Testis (tissue), 3 donors: ENCODE results near the gene TAPBPL. TPM values are rescaled to one million over a fixed set of nuclear protein-coding genes. Genes with fewer than 3 reads are reported as not detected.

Experiments used
- DNase-seq: peaks from one replicate; pipeline ENCODE4 v3.0.0-alpha.2; 2019
- H3K27ac ChIP-seq, 2 donors: fragments of 200-600 bp; sonication (generic); one replicate each; pipeline ENCODE4 v1.5.1; 2019
- H3K27me3 ChIP-seq: fragments of 200-600 bp; sonication (generic); one replicate; pipeline ENCODE4 v1.5.1; 2019
- H3K36me3 ChIP-seq: fragments of 200-600 bp; sonication (generic); one replicate; pipeline ENCODE4 v1.5.1; 2017; ENCODE audit warnings: low read depth; ENCODE audit errors: missing control alignments
- H3K4me1 ChIP-seq: fragments of 200-600 bp; sonication (generic); one replicate; pipeline ENCODE4 v1.5.1; 2019
- H3K4me3 ChIP-seq, 2 donors: fragments of 200-600 bp; sonication (generic); one replicate each; pipeline ENCODE4 v1.5.1; 2017 to 2019
- H3K9me3 ChIP-seq: fragments of 200-600 bp; sonication (generic); one replicate; pipeline ENCODE4 v1.5.1; 2017
- CTCF ChIP-seq, 3 experiments: fragments of 450-650 bp in 2 of 3; fragments of 200-600 bp in 1 of 3; sonication (generic) in 1 of 3; IDR thresholded peaks; one replicate each; pipeline ENCODE4 v1.5.1; 2016 to 2019; ENCODE audit warnings: antibody characterized with exemption in 3 of 3, mild to moderate bottlenecking in 2 of 3, moderate library complexity in 1 of 3
- POLR2A ChIP-seq: fragments of 450-650 bp; IDR thresholded peaks from one replicate; pipeline ENCODE4 v1.6.1; 2017; ENCODE audit warnings: antibody characterized with exemption, mild to moderate bottlenecking, moderate library complexity
- WGBS, 2 donors: methylation state at CpG; one replicate each; pipeline ENCODE4 v1.1.5; 2018; 5-methylcytosine and 5-hydroxymethylcytosine counted together
- intact Hi-C: fragments of 100-400 bp; cut with DNase I; formaldehyde crosslinking; loops from one replicate; pipeline ENCODE4 v1.15.1; 2023; ENCODE audit warnings: low total_unique reads
- polyA plus RNA-seq: library from polyadenylated mRNA; stranded (reverse); fragments of 350-450 nt; fragmentation: Illumina TruSeq; extraction: RNeasy Lipid Tissue Mini Kit (QIAGEN cat#74804); gene quantifications from one replicate; pipeline ENCODE4 v1.2.3, GENCODE V29; 2014; ENCODE audit warnings: low read depth, low replicate concordance; ENCODE audit not compliant: insufficient read depth
- total RNA-seq, 2 donors: library from RNA; depleted of rRNA; stranded (reverse); fragments of >200 nt; gene quantifications; one replicate each; pipeline ENCODE4 v1.2.3, GENCODE V29; 2016

TAPBPL gene
- total and polyA plus RNA-seq, 3 donors from 2014 or later, result 18.4 to 29.8 (median 20.1) TPM

- Histone ChIP-seq H3K9me3 (no peaks in the 10 kb centered on the region), H3K4me3 (no peak overlapping the region), H3K4me1 (peaks cover 6% of the 10 kb centered on the region), H3K36me3 (no peaks in the 10 kb centered on the region), H3K27ac (no peak overlapping the region), H3K27me3 (no peaks in the 10 kb centered on the region)
- intact Hi-C loops, result no loop called here
- 84 to 91% methylated on average over 3 of the region's 3 CpGs for WGBS, 2 donors
- TF ChIP-seq POLR2A (no peak), CTCF (IDR thresholded peaks at IDR 0.05) (no peak)
- DNase-seq, result no peak
These were observed 35.2 kb upstream of the TAPBPL start for GRCh38 chr12:6416596-6416995.

GRCh38 chr12:6418796-6419195, 33.0 kb upstream of the TAPBPL start:
- 34 to 50% methylated on average over 6 of the region's 6 CpGs for WGBS, 2 donors
- Histone ChIP-seq H3K36me3 (no peaks in the 10 kb centered on the region), H3K4me3 (no peak overlapping the region), H3K27ac (peak overlapping the region in 1 of 2 donors; percentile 30), H3K9me3 (no peaks in the 10 kb centered on the region), H3K27me3 (no peaks in the 10 kb centered on the region), H3K4me1 (peaks cover 9% of the 10 kb centered on the region)
- no peak for DNase-seq
- TF ChIP-seq POLR2A (no peak), CTCF (IDR thresholded peaks at IDR 0.05) (no peak)
- intact Hi-C loops, result no loop called here

GRCh38 chr12:6420364-6420763, 31.5 kb upstream of the TAPBPL start:
- Histone ChIP-seq H3K27me3 (no peaks in the 10 kb centered on the region), H3K9me3 (no peaks in the 10 kb centered on the region), H3K4me1 (peaks cover 11% of the 10 kb centered on the region), H3K27ac (no peak overlapping the region), H3K36me3 (no peaks in the 10 kb centered on the region), H3K4me3 (no peak overlapping the region)
- DNase-seq, result no peak
- TF ChIP-seq CTCF (IDR thresholded peaks at IDR 0.05) (no peak), POLR2A (no peak)
- WGBS, 2 donors, result 73% methylated on average over 4 of the region's 4 CpGs
- intact Hi-C loops, result no loop called here

- peak; percentile 91 for DNase-seq
- H3K27ac ChIP-seq, result no peak overlapping the region
- no peaks in the 10 kb centered on the region for H3K9me3 ChIP-seq
- TF ChIP-seq POLR2A, result no peak
- TF ChIP-seq CTCF (IDR thresholded peaks at IDR 0.05), result peak; percentile 80 to 94 (median 91)
- WGBS, 2 donors, result 10 to 25% methylated on average over 8 to 9 of the region's 9 CpGs
- intact Hi-C loops, result no loop called here
- no peak overlapping the region for H3K4me3 ChIP-seq
- no peaks in the 10 kb centered on the region for H3K36me3 ChIP-seq
- H3K4me1 ChIP-seq, result peaks cover 11% of the 10 kb centered on the region
- H3K27me3 ChIP-seq, result no peaks in the 10 kb centered on the region
These were observed 28.4 kb upstream of the TAPBPL start for GRCh38 chr12:6423267-6424007.

- intact Hi-C loops, result no loop called here
- H3K27ac ChIP-seq, result no peak overlapping the region
- H3K36me3 ChIP-seq, result no peaks in the 10 kb centered on the region
- TF ChIP-seq CTCF (IDR thresholded peaks at IDR 0.05), result no peak
- TF ChIP-seq POLR2A, result no peak
- H3K27me3 ChIP-seq, result no peaks in the 10 kb centered on the region
- no peaks in the 10 kb centered on the region for H3K9me3 ChIP-seq
- no peak for DNase-seq
- WGBS, 2 donors, result 53 to 61% methylated on average over 6 of the region's 6 CpGs
- H3K4me3 ChIP-seq, result no peak overlapping the region
- H3K4me1 ChIP-seq, result peaks cover 5% of the 10 kb centered on the region
These were observed 27.9 kb upstream of the TAPBPL start for GRCh38 chr12:6424008-6424347.
